EL (cell line): ENCODE measurements around the gene AMH.
A peak's percentile ranks its signal among the peaks of the same experiment; 100 is the strongest.

Source experiments
- DNase-seq: peaks from one replicate; pipeline ENCODE4 v3.0.0-alpha.2; 2016

Gene AMH

DNA sequence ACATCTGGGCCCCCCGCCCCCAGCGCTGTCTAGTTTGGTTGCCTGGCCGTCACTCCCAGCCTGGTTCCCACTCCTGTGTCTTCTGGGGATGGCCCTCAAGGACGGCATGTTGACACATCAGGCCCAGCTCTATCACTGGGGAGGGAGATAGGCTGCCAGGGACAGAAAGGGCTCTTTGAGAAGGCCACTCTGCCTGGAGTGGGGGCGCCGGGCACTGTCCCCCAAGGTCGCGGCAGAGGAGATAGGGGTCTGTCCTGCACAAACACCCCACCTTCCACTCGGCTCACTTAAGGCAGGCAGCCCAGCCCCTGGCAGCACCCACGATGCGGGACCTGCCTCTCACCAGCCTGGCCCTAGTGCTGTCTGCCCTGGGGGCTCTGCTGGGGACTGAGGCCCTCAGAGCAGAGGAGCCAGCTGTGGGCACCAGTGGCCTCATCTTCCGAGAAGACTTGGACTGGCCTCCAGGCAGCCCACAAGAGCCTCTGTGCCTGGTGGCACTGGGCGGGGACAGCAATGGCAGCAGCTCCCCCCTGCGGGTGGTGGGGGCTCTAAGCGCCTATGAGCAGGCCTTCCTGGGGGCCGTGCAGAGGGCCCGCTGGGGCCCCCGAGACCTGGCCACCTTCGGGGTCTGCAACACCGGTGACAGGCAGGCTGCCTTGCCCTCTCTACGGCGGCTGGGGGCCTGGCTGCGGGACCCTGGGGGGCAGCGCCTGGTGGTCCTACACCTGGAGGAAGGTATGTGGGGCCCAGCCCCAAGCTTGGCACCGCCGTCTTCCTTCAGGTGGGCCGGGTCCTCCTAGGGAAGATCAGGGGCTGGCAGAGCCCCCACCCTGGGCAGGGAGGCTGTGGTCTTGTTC lies at the start of gene AMH:
TSS of gene AMH (plus strand) at position 314 of the 857 bp plus-strand sequence. CDS start at position 324, 10 bp downstream.
- no peak for DNase-seq

DNA sequence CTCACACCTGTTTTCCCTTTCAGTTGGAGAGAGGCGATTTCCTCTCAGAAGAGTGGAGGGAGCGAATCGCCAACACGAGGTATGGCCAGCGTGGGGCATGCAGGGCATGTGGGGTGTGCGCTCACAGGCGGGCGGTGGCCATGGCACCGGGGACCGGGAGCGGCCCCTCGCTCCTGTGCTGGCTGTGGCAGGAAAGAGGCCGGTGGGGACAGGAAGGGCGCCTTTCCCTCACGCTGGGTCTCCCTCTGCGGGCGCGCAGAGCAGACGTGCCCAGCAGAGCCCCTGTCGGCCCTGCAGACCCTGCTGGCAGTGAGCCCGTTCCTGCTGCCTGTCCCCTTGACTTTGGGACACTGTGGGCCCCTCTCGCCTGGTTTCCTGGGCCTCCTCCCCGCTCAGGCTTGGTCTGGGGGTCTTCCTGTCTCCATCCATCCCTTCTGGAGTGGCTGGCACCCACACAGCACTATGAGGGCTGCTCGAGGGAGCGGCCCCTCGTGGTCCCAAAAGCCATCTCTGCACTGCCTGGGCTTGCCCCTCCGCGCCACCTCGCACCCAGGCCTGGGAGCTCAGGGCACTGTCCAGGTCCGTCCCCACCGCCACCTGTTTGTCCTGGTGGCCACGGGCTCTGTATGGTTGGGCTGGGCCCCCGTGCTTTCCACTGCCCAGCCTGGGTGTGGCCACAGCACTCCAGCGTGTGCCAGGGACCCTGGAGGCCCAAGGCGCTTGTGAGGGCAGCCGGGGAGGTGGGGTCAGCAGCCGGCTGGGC lies 49.1 kb upstream of the AMH start:
- DNase-seq, result no peak

DNA sequence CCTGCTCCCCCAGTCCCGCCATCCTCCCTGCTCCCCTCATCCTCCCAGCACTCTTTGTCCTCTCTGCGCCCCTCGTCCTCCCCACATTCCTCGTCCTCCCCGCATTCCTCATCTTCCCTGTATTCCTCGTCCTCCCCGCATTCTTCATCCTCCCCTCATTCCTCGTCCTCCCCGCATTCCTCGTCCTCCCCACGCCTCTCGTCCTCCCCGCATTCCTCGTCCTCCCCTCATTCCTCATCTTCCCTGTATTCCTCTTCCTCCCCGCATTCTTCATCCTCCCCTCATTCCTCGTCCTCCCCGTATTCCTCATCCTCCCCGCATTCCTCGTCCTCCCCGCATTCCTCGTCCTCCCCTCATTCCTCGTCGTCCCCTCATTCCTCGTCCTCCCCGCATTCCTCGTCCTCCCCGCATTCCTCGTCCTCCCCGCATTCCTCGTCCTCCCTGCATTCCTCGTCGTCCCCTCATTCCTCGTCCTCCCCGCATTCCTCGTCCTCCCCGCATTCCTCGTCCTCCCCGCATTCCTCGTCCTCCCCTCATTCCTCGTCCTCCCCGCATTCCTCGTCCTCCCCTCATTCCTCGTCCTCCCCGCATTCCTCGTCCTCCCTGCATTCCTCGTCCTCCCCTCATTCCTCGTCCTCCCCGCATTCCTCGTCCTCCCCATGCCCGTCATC lies 48.4 kb upstream of the AMH start:
- peak; percentile 12 for DNase-seq

DNA sequence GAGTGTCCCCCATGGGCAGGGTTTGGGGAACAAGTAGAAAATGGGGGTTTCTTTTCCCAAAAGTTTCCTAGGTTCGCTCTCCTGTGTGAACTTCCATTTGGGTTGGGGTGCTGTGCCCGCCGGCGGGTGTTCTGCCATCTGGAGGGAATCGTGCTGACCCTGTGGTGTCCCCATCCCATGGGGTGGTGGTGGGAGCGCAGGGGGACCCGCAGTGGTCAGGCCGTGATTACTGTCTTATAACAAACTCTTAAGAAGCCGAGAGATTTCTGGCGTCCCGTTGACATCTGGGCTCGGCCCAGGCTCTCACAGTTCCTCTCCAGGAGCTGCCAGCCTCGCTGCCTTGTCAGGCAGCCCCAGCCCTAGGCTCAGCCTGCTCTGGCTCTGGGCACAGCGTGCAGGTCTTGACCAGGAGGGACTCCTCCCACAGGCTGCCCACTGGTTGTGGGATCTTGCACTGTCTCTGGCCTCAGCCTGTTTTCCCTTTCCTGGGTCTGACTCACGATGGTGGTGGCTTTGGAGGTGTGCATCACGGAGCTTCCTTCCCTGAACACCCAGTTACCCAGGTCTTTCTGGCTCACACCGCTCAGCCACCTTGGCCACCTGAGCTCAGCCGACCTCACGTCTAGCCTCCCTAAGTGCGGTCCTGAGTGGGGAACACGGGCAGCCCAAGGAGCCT lies 47.5 kb upstream of the AMH start:
- DNase-seq, result no peak

- no peak for DNase-seq
Measured at GRCh38 chr19:2202366-2202765, 46.8 kb upstream of the AMH start.

- no peak for DNase-seq
Measured at GRCh38 chr19:2207008-2207407, 42.1 kb upstream of the AMH start.

GRCh38 chr19:2207991-2208860 lies 40.9 kb upstream of the AMH start:
- DNase-seq, result peak; percentile 88

DNA sequence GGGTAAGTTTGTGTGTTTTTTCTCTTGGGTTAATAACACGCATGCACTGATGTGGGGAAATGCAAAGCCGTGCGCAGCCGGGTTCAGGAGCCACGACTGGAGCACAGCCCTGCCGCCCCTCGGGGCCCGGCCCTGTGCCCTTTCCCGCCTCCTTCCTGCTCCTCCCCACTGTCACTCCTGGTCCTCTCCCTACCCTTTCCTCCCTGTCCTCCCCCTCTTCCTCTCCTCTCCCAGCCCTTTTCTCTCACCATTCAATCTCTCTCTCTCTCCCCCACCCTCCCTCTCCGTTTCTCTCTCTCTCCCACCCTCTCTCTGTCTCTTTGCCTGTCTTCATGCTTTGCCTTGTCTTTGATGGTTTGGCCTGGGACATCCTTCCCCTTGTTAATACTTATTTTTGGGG lies 40.1 kb upstream of the AMH start:
- no peak for DNase-seq

- no peak for DNase-seq
Measured at GRCh38 chr19:2209408-2209807, 39.7 kb upstream of the AMH start.

DNA sequence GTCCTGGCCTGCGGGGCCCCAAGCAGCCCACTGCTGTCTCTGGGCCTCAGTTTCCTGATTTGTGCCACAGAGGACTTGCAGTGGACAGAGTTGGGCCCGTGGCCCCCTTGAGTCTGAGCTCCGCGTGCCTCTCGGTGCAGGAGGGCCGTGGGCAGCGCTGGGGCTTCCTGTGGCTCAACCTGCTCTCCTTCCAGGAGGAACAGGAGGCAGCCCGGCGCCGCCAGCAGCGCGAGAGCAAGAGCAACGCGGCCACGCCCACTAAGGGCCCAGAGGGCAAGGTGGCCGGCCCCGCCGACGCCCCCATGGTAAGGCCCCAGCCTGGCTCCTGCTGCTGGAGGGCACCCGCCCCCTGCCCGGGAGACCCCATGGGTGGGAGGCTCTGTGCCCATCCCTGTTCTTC lies 38.9 kb upstream of the AMH start:
- no peak for DNase-seq

DNA sequence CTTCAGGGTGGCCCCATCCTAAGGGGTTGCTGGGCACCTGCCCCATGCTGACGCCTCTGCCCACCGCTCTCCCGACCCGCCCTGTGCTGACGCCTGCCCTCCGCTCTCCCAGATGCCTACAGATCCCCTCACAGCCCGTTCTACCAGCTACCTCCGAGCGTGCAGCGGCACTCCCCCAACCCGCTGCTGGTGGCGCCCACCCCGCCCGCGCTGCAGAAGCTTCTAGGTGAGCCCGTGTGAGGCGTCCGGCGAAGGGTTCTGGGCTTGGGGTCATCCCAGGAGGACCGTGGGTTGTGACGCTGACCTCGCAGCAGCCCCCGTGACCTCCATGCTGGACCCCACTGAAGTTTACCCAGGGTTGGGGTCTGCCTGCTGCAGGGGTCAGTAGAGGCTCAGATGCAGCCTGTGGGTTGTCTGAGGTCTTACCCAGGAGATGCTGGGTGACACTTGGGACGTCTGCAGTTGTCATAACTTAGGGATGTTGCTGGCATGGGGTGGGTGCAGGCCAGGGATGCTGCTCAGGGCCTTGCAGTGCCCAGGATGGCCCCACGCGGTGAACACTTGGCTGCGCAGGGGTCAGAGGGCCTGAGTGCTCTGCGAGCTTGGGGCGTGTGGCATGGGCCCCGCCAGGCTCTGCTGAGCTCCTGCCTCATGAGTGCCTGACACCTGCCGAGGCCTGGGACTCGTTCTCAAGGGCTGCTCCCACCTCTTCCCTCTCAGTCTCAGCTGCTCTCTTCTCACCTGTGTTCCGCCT lies 38.0 kb upstream of the AMH start:
- DNase-seq, result no peak

- no peak for DNase-seq
Measured at GRCh38 chr19:2212861-2213711, 36.0 kb upstream of the AMH start.

DNA sequence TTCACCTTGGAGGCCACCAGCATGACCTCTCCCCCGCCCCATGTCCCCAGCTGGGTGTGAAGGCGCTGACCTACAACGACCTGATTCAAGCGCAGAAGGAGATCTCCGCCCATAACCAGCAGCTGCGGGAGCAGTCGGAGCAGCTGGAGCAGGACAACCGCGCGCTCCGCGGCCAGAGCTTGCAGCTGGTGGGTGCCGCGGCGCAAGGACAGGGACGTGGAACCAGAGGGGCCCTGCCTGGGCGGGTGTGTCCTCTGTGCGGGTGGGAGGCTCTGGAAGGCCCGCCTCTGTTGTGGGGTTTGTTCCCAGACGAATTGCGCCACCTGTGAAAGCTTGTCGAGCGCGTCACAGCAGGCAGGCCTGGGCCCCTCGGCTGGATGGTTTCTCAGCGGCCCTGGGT lies 35.3 kb upstream of the AMH start:
- DNase-seq, result no peak

GRCh38 chr19:2214251-2214650 lies 34.9 kb upstream of the AMH start:
- DNase-seq, result no peak

GRCh38 chr19:2215281-2215751 lies 33.8 kb upstream of the AMH start:
- no peak for DNase-seq

- DNase-seq, result no peak
Measured at GRCh38 chr19:2216361-2217225, 32.5 kb upstream of the AMH start.

DNA sequence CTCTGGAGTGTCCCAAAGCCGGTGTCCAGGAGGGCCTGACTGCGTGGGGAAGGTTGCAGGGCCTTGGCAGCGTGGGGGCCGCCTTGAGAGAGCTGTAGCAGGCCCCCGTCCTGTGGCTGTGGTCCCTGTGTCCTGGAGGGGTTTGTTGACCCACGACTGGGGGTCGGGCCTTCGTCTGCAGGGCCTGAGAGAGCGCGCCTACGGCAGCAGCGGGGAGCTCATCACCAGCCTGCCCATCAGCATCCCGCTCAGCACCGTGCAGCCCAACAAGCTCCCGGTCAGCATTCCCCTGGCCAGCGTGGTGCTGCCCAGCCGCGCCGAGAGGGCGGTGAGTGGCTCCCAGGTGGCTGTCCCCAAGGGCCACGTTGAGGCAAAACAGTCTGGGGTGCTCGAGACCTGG lies 31.5 kb upstream of the AMH start:
- no peak for DNase-seq

DNA sequence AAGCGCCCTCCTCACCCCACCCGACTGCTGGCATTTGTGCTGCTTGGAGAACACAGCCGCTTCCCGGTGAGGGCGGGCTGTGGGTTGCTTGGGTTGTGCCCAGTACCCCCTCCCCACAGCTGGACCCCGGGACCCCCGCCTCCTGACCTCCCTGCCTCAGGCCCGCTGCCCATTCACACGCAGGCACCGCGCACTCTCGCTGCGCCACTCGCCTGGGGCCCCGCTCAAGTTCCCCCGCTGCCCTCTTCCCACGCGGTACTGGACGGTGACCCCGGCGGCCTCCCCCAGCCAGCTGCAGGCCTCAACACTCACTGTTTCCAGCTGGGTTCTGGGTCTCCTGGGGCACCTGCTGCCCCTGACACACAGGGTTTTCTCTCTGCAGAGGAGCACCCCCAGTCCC lies 29.4 kb upstream of the AMH start:
- DNase-seq, result no peak

DNA sequence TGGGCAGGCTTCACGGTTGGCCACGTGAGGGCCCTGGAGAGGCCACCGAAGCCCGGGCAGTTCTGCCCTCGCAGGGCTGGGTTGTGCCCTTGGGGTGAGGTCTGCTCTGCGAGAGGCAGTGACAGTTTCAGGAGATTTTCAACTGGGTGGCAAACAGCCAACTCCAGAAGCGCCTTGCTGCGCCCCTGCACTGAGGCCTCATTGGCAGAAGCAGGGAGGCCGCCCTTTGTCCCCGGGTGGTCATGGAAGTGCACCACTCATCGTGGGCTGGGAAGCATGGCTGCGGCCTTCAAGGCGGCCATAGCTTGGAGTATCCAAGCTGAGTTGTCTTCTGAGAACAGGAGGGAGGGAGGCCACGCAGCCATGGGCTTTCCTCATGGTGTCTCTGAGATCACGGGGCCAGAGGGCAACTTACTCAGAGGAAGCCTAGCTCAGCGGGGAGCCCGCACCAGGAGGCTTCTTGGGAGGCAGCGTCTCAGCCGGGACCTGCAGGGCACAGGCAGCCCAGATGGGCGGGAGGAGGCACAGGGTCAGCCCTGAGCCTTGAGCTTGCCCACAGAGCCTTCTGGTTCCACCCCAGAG lies 27.8 kb upstream of the AMH start:
- DNase-seq, result peak; percentile 65
